ENCODE data around the gene GAS2L1.

The GAS2L1 gene

DNA sequence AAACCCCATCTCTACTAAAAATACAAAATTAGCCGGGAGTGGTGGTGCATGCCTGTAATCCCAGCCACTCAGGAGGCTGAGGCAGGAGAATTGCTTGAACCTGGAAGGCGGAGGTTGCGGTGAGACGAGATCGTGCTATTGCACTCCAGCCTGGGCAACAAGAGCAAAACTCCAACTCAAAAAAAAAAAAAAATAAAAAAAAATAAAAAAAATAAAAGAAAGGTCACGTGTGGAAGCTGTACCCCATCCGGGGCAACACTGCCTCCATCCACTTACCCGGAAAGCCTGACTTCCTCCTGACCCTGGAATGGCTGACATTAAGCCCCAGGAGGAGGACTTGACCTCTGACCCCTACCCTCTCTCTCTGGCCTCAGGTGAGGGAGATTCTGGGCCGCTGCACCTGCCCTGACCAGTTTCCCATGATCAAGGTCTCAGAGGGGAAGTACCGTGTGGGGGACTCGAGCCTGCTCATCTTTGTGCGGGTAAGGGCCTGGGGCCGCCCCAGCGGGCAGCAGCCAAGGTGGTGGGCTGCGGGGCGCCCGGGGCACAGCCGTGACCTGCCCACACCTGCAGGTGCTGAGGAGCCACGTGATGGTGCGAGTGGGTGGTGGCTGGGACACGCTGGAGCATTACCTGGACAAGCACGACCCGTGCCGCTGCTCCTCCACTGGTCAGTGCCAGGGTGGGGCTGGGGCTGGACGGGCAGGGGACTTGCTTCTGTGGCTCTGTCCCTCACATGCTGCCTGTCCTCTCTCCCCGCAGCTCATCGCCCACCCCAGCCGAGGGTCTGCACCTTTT is 3.8 kb downstream of the GAS2L1 start:
- DNase-seq (ENCODE audit: low read depth), result no peak

DNA sequence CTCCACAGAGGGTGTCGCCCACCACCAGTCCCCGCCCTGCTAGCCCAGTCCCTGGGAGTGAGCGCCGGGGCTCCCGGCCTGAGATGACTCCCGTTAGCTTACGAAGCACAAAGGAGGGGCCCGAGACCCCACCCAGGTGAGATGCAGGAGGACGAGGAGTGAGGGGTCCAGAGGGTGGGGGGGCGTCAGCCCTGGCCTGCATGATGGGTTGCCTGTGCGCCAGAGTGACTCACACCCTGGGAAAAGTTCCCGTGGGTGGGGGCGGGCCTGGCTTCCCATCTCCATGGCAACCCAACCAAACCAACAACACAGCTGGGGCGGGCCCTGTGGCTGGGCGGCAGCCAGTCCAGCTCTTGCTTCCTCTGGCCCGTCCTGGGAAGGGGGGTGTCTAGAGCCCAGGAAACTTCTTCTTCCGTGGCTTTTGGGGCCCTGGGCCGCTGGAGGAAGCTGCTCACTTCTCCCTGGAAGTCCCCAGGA is 4.5 kb downstream of the GAS2L1 start:
- peak; percentile 75 for DNase-seq (ENCODE audit: low read depth)

DNA sequence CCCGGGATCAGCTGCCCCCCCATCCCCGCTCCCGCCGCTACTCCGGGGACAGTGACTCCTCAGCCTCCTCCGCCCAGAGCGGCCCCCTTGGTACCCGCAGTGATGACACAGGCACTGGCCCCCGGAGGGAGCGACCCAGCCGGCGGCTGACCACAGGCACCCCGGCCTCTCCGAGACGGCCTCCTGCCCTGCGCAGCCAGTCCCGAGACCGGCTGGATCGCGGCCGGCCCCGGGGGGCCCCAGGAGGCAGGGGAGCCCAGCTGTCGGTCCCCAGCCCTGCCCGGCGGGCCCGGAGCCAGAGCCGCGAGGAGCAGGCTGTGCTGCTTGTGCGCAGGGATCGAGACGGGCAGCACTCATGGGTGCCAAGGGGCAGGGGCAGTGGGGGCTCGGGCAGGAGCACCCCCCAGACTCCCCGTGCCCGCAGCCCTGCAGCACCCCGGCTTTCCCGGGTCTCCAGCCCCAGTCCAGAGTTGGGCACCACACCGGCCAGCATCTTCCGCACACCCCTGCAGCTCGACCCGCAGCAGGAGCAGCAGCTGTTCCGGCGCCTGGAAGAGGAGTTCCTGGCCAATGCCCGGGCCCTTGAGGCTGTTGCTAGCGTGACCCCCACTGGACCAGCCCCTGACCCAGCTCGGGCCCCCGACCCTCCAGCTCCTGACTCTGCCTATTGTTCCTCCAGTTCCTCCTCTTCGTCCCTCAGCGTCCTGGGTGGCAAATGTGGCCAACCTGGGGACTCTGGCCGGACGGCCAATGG is 5.2 kb downstream of the GAS2L1 start:
- DNase-seq (ENCODE audit: low read depth), result no peak

DNA sequence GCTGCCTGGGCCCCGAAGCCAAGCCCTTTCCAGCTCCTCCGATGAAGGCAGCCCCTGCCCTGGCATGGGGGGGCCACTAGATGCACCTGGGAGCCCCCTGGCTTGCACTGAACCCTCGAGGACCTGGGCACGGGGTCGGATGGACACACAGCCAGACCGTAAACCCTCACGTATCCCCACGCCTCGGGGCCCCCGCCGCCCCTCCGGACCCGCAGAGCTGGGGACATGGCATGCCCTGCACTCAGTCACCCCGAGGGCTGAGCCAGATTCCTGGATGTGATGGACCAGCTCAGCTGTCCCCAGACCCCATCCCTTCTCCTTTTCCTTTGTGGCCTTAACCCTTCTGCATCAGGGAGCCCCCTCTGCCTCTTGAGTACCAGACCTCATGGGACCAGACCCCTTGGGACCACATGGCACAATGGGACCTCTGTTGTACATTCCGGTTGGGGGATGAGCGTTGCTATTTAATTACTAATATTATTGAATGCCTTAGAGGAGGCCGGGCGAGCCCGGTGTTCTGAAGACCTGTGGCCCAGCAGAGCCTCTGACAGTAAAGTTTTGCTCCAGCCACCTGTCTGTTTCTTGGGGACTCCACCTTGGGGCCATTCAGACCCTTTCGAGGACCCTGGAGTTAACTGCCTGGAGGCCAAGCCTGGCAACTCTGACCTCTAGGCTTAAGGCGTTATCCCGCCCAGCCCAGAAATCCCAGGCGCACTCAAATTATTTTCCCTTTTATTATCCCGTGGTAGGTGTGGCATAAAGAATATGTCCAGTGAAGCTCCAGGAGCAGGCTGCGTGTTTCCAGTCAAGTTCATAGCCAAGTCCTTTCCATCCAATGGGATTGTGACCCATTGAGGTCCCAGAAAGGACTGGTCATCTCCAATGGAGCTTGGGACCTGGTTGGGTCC is 6.0 kb downstream of the GAS2L1 start:
- no peak for DNase-seq (ENCODE audit: low read depth)

DNA sequence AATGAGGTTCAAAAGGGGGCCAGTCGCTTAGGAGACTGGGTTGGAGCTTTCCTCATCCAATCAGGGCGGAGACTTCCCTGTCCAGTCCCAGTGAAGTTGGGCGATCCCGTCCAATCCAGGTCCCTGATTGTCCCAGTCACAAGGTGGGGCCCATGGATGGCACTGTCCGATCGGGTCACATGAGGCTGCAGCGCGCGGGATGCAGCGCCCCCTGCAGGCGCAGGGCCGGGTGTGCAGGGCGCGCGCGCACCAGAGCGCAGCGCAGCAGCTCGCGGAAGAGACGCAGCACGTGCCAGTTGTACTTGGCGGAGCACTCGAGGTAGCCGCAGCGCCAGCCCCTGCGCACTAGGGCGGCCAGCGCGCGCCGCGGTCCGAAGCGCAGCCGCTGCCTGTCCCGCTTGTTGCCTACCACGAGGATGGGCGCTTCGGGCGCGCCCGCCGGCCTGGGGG is 6.7 kb downstream of the GAS2L1 start:
- no peak for DNase-seq (ENCODE audit: low read depth)

DNA sequence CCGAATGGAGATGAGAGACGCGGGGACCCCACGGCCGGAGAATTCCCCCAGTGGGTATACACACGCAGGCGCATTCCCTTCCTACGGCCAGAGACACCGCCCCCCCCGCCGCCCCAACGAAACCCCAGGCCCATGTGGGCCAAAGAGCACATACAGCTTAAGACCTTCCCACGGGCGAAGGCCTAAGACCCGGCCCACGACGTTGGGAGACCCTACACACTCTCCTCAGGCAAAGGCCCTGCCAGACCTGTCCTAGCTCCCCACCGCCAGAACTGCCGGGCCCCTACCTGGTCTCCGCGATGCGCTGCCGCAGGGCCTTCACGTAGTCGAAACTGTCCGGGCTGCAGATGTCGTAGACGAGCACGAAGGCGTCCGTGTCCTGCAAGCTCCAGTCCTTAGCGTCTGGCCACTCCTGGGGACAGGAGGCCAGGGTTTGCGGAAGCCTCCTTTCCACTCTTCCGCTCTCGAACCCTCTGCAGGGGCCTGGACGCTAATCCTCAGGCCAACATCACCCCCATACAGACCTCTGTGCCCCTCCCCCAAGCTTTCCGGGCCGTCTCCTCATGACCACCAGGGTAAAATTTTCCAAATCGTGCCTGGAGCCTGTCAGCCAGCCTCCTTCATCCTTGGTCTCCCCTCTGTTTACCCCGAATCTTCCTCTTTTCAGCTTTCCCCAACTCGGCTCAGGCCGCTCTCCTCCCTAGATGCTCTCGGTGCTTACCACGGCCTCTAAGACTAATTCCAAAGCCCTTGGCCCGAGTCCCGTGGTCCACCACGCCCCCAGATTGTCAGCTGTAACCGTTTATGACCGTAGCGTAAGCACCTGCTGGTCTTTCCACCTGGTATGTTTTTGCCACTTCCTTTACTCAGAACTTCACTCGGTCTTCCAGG is 7.4 kb downstream of the GAS2L1 start:
- no peak for DNase-seq (ENCODE audit: low read depth)

DNA sequence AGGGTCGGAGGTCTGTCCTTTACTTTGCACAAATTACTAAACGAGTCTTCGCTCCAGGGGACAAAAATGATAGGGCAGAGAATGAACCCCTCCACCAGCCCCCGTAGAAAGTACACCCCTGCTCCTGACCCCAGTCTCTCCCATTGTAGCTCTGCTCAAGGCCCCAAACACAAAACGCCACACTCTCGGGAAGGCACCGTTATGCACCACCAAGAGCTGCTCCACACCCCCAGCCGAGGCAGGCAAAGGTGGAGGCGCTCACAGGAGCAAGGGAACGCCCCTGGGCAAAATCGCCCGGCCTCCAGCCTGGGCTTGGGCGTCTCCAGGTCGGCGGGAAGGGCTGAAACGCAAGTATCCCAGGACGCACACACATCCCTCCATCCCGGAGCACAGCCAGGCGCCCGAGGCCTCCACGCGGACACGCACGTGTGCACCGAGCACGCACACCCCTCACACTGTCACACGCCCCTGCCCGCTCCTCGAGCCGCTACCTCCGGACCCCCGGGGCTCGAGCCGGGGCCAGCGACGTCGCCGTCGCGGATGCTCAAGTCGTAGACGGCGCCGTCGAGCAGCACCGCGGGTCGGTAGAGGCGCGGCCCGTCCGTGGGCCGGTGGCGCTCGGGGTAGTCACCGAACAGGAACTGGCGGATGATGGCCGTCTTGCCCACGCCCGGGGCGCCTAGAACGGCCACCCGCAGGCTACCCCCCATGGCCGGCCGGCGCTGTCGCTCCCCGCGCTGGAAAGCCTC is 8.3 kb downstream of the GAS2L1 start:
- DNase-seq (ENCODE audit: low read depth), result no peak

DNA sequence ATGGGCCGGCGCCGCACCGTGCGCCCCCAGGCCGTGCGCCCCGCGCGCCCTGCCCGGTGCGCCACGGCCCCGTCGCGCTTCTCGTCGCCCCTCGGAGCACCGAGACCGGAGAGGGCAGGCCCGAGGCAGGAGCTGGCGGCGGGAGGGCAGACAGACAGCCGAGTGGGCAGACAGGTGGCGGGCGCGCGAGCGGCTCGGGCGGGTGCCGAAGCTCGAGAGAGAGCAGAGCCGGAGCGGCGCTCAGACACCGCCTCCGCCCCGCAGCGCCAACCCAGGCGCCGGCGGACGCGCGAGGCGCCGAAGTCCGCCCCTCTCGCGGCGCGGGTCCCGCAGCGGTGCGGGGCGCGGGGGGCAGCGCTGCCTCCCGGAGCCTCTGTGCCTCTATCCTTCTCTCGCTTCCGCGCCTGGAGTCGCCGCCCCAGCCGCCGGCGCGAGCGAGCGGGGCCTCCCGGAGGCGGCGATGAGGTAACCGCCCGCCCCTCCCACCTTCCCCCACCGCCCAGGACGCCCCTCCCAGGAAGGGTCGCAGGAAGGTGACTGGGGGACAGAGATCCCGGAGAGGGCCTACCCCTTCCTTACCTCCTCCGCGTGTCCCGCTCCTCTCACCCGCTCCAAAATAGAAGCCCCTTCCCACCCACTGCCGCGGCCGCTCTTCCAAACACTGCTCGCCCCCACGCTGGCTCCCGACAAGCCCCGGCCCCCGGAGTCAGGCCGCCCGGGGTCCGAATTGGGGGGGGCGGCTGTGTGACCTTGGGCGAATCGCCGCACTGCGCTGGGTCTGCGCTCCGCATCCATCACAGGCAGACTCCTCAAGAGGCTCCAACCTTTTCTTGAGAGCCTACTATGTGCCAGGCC is 9.1 kb downstream of the GAS2L1 start, which contains the start of gene RASL10A:
Gene RASL10A, minus strand, starts transcription at position 412 of the 855 bp plus-strand sequence. CDS start 451 bp downstream, outside the sequence.
- DNase-seq (ENCODE audit: low read depth), result no peak

DNA sequence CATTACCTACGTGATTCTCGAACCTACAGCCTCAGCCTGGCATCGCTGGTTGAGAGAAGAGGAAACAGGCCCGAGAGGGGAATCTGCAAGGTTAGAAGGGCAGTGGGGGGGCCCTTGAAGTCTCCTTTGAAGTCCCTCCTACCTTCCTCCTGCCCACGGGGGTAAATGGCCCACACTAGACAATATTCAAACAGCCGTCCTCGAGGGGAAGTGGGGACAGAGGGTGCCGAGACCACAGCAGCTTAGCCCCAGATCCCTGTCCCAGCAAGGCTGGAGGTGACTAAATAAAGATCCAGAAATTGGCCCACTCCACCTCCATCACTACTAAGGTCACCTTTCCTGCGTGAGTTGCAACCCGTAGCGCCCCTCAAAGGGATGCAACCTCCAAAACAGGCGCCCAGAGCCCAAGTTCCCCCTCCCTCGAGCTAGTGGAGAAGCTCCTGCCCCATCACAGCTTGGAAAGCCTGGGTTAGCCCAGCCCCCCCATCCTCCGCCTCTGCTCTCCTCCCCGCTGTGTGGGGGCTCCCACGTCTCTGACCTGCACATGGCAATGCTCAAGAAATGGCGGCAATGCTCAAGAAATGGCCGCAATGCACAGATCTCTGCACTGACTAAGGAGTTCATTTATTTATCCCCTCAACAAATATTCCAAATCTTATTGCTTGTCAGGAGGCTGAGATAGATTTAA is 9.8 kb downstream of the GAS2L1 start:
- no peak for DNase-seq (ENCODE audit: low read depth)

DNA sequence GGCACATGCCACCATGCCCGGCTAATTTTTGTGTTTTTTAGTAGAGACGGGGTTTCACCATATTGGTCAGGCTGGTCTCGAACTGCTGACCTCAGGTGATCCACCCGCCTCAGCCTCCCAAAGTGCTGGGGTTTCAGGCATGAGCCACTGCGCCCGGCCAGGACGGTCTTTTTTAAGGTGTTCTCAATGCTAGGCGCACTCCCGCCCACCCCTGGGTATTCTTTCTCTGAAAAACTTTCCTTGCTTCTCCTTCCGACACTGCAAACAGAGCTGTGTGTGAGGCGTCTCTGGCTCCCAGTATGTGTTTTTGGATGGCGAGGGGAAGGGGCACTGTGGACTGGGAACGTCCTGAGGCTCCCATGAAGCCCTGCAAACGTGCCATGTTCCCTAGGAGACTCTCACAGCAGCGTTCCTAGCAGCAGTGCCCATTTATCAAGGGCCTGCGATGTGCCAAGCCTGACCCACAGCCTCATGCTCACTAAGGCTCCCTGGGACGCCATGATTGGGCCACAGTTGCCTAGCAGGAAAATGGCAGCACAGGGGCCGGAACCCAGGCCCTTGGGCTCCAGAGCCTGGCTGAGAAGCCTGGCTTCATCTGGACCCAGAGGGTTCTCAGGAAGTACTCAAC is 11.5 kb downstream of the GAS2L1 start:
- no peak for DNase-seq (ENCODE audit: low read depth)

DNA sequence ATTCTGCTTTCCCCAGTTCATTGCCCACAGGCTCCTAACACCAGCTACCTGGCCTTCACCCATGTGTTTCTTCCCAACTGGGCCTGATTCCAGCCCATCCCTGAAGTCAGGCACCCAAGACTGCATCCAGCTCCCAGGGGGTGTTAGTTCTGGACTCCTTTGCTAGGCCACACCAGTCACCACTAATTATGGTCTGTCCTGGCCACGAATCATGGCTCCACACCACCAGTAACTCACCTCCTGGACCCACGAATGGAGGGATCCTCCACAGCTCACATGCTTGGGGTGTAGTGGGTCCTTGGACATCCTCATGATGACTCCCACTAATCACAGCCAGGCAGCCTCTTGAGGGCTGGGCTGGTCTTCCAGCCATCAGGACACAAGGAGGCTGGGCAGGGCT is 12.6 kb downstream of the GAS2L1 start:
- no peak for DNase-seq (ENCODE audit: low read depth)

DNA sequence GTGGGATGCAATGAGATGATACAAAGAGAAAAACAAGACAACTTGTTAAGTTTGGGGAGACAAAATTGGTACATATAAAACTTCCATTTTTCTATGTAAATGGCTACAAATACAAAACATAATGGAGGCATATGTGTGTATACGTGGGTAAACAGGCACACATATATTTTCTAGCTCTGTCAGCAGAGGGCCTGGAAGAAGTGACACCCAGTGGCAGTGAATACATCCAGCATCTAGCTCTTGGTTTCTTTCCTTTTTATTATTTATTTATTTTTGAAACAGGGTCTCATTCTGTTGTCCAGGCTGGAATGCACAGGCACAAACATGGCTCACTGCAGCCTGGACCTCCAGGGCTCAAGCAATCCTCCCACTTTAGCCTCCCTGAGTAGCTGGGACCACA is 14.1 kb downstream of the GAS2L1 start:
- no peak for DNase-seq (ENCODE audit: low read depth)

DNA sequence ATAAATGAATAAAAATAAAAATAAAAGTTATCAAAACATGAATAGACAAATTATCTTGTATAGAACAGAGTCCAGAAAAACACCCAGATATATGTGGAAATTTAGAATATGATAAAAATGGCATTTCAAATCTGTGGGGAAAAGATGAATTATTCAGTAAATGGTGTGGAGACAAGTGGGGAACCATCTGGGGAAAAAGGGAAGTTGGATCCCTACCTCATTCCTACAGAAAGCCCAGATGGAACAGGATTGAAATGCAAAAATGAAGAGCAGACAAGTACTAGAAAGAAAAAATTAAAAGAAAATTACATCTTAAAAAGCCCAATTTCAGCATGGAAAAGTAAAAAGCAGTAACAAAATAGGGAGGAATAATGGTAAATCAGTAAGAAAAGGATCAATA is 17.2 kb downstream of the GAS2L1 start:
- no peak for DNase-seq (ENCODE audit: low read depth)

DNA sequence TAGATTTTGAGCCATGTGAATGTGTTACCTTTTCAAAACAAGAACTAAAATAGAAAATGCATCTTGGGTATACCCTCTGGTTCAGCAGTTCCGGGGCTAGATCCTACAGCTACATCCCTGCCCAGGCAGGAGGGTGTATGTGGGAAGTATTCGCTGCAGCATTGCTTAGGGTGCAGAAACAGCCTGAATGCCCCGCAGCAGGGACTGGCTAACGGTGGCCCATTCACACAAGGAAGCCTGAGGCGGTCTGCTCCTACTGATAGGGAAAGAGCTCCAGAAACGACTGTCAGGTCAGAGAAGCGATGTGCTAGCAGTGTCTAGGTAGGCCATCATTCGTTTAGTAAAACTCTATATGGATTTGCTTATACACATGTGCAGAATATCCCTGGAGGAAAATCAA is 18.9 kb downstream of the GAS2L1 start:
- no peak for DNase-seq (ENCODE audit: low read depth)

DNA sequence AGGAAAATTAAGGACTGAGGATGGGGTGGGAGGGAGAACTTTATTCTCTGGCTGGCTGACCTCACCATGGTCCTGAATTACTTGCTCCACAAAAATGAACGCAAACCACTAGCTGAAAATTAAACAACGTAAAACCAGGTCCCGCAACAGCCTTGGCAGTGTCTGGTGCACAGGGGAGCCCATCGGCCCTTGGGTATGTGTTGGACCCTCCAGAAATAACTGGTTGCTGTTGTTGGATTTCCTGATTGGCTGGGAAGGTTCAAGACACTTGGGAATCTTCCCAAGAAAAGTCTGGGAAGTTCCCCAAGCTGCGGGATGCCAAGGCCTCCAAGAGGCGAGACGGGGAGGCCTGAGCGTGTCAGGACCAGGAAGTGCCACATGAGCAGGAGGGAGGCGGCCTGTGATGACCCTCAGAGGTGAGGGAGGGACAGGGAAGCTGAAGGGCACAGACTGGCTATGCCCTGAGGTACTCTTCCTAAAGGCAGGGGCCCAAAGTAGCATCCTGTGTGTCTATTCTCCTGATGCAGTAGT is 19.4 kb downstream of the GAS2L1 start:
- no peak for DNase-seq (ENCODE audit: low read depth)

DNA sequence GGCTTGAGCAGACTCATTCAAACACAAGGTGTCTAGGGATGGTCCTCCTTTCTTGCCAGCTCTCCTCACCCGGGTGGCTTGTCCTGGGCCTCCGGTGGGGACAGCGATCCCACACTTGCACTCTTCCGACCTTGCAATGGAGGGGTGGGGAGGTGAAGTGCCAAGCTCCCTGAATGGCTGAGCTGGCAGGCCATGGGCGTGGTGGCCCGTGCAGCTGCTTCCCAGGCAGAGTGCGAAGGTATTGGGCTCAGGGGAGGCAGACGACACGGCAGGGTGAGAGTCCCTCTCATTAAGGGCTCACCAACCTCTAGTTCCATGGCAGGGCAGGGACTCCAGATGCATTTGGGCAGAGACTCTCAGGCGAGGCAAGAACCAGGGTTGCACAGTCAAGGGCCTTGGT is 20.0 kb downstream of the GAS2L1 start:
- no peak for DNase-seq (ENCODE audit: low read depth)

DNA sequence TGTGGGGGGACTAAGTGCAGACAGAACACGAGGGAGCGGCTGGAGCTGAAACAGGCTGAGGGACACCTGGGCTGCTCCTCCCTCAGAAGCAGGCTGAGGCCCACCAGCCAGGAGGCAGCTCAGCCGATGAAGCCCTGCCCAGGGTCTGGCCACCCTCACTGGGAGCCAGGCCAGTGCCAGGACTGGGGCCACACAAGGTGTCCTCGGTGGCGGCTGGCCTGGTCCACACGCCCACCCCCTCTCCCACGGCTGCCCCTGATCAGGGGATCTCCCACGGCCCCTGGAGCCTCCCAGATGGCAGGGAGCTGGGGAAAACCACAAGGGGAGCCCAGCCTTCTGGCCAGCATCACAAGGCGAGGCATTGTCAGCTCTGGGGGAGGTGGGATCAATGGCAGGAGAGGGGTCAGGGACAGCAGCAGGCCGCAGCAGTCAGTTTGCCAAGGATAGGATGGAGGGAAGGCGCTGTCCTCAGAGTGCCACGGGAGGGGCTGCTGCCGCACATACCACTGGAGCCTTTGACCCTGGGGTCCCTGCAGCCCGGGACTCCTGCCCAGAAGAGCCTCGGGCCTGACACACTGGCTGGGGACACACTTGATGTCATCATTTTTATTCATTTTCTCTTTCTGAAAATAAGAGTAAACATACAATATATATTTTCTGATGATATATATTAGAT is 20.8 kb downstream of the GAS2L1 start:
- no peak for DNase-seq (ENCODE audit: low read depth)
